ENCODE results near the gene TOP3B. TPM values are rescaled to one million over a fixed set of nuclear protein-coding genes. Genes with fewer than 3 reads are reported as not detected.

Gene TOP3B
- total and polyA plus RNA-seq, 9 of the 15 experiments (the other 6 are each of a cell fraction or from before 2014, with no cell fraction given) = 3.0 to 188 (median 112) TPM

DNA sequence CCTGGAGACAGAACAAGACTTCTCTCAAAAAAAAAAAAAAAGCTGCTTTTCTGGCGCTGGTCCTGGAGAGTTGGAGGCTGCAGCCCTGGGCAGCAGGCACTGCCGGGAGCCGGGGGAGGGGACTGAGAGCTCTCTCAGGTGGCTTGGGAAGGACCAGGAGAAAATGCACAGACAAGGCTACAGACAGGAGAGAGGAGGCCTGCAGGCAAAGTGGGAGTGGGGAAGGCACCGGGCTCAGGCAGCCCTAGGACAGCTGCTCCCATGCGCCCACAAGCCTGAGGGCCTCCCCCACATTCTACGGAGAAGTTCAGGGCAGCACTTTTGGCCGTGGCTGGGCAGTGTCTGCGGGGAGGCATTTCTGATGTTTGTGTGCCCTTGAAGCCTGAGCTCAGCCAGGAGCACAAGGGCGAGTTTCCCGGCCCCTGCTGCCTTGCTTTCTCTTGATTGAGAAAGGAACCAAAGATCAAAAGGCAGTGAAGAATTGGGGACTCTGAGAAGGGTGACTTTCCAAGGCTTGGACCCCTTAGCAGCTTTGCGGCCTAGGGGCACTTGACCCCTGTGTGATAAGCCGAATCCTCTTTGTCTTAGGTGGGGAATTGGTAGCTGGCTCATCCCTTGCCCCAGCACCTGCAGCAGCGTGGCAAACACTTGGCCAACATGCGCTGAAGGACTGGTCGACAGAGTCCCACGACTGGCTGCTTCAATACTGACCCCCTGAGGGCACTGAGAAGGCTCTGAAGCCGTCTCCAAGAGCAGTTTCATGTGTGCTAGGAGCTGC is 65.2 kb downstream of the TOP3B start:
- no peaks in the 10 kb centered on the region for H3K79me2 ChIP-seq (ENCODE audit: control insufficient read depth, insufficient read depth, low read length)
- no peak overlapping the region for H3K27ac ChIP-seq (ENCODE audit: extremely low read depth, low read depth, low read length)
- no TSS peak for BruUV-seq (replicated peaks)
- in situ Hi-C loops (cut with MboI) (no loop called here), intact Hi-C loops (cut with micrococcal nuclease) (no loop called here)
- H3K9me1 ChIP-seq (ENCODE audit: control insufficient read depth, insufficient read depth, low read length) = no peaks in the 10 kb centered on the region
- ATAC-seq (peak; percentile 20), FAIRE-seq (no peak), DNase-seq (ENCODE audit: extremely low read depth in 1 of 4, low spot score in 3 of 4) (peak in 1 of 4 experiments; percentile 48)
- no peaks in the 10 kb centered on the region for H3K9me3 ChIP-seq (replicated peaks; ENCODE audit: control insufficient read depth, insufficient read depth, low read depth, low read length)
- POLR2A ChIA-PET = interaction anchor here (0.6 to 49.7 kb wide), 21 partner anchors 2 to 851 kb away, joined by 3 to 1041 read pairs (median 4); partner anchors contain the start of gene PPM1F
- H3K4me3 ChIP-seq = no peak overlapping the region
- CTCF ChIA-PET (ENCODE audit: low intra/inter-chr PET ratio) = interaction anchor here (1.3 kb wide), 1 partner anchor 204 kb away, joined by 7 read pairs; no protein-coding TSS in a partner anchor
- peaks cover 32% of the 10 kb centered on the region for H4K20me1 ChIP-seq (replicated peaks; ENCODE audit: control insufficient read depth, insufficient read depth, low read length)
- H3K4me2 ChIP-seq (ENCODE audit: insufficient read depth, low read length) = no peak overlapping the region
- WGBS (ENCODE audit: insufficient coverage, low coverage, missing lambda C conversion rate) = 43% methylated on average over 17 of the region's 17 CpGs
- H3K4me1 ChIP-seq (replicated peaks in 1 of 2; ENCODE audit: control insufficient read depth in 2 of 2, insufficient read depth in 2 of 2, low read length in 2 of 2) = peaks cover 0 to 39% of the 10 kb centered on the region in 2 experiments; a peak in 3 of 5 replicates
- H3K9ac ChIP-seq (ENCODE audit: insufficient read depth in 1 of 2, low read depth in 2 of 2, low read length in 2 of 2) = peak overlapping the region in 1 of 2 experiments; percentile 80; a peak in 2 of 4 replicates
- no peak overlapping the region for H2AFZ ChIP-seq (ENCODE audit: low read depth, low read length)
- H3K36me3 ChIP-seq (ENCODE audit: control insufficient read depth, insufficient read depth, low read length) = no peaks in the 10 kb centered on the region
- no peaks in the 10 kb centered on the region for H3K27me3 ChIP-seq (ENCODE audit: control insufficient read depth in 2 of 2, insufficient read depth in 2 of 2, low read length in 2 of 2)
- TF ChIP-seq SMAD4 (CRISPR knock-in tag; conservative IDR thresholded peaks at IDR 0.05) = no peak
- TF ChIP-seq SETDB1 (IDR thresholded peaks at IDR 0.05; ENCODE audit: low read length) = peak; percentile 34
- TF ChIP-seq MTF1 (CRISPR knock-in tag; IDR thresholded peaks at IDR 0.05; ENCODE audit: borderline replicate concordance) = 0 out of 2 replicates have a peak, but pooled peaks have one; percentile 5
- TF ChIP-seq FOXP1 (CRISPR knock-in tag; IDR thresholded peaks at IDR 0.05) = 0 out of 2 replicates have a peak, but pooled peaks have one; percentile 28
- TF ChIP-seq ZBTB1 (CRISPR knock-in tag; IDR thresholded peaks at IDR 0.05; ENCODE audit: borderline replicate concordance, low read depth) = peak; percentile 32; the same call in 1 of the 2 replicates
- TF ChIP-seq NEUROD1 (IDR thresholded peaks at IDR 0.05; ENCODE audit: borderline replicate concordance, low read depth, low read length, partially characterized antibody) = peak; percentile 3
- TF ChIP-seq GTF2F1 (IDR thresholded peaks at IDR 0.05; ENCODE audit: low read depth, low read length) = no peak
- no peak for TF ChIP-seq TAF1 (IDR thresholded peaks at IDR 0.05; ENCODE audit: control insufficient read depth, extremely low read depth, insufficient read depth, low read length, severe bottlenecking)
- peak; percentile 5 for TF ChIP-seq HNRNPLL (IDR thresholded peaks at IDR 0.05; ENCODE audit: low read depth, low read length, poor library complexity, severe bottlenecking)
- TF ChIP-seq, protein P1, sequence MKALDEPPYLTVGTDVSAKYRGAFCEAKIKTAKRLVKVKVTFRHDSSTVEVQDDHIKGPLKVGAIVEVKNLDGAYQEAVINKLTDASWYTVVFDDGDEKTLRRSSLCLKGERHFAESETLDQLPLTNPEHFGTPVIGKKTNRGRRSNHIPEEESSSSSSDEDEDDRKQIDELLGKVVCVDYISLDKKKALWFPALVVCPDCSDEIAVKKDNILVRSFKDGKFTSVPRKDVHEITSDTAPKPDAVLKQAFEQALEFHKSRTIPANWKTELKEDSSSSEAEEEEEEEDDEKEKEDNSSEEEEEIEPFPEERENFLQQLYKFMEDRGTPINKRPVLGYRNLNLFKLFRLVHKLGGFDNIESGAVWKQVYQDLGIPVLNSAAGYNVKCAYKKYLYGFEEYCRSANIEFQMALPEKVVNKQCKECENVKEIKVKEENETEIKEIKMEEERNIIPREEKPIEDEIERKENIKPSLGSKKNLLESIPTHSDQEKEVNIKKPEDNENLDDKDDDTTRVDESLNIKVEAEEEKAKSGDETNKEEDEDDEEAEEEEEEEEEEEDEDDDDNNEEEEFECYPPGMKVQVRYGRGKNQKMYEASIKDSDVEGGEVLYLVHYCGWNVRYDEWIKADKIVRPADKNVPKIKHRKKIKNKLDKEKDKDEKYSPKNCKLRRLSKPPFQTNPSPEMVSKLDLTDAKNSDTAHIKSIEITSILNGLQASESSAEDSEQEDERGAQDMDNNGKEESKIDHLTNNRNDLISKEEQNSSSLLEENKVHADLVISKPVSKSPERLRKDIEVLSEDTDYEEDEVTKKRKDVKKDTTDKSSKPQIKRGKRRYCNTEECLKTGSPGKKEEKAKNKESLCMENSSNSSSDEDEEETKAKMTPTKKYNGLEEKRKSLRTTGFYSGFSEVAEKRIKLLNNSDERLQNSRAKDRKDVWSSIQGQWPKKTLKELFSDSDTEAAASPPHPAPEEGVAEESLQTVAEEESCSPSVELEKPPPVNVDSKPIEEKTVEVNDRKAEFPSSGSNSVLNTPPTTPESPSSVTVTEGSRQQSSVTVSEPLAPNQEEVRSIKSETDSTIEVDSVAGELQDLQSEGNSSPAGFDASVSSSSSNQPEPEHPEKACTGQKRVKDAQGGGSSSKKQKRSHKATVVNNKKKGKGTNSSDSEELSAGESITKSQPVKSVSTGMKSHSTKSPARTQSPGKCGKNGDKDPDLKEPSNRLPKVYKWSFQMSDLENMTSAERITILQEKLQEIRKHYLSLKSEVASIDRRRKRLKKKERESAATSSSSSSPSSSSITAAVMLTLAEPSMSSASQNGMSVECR (CRISPR knock-in tag; IDR thresholded peaks at IDR 0.05) = peak; percentile 35; the same call in 1 of the 2 replicates
- TF ChIP-seq MYC (IDR thresholded peaks at IDR 0.05; ENCODE audit: low read depth, low read length) = peak; percentile 41; the same call in 1 of the 2 replicates
- TF ChIP-seq MYC (CRISPR knock-in tag; IDR thresholded peaks at IDR 0.05; ENCODE audit: borderline replicate concordance, low read depth) = no peak
- peak; percentile 20 for TF ChIP-seq SNRNP70 (optimal IDR thresholded peaks at IDR 0.05; ENCODE audit: low read depth, low read length)
